Measurements from ENCODE around the gene ARHGAP32. TPM values are rescaled to one million over a fixed set of nuclear protein-coding genes. Genes with fewer than 3 reads are reported as not detected.
A peak's percentile ranks its signal among the peaks of the same experiment; 100 is the strongest.

Gene ARHGAP32
- total and polyA plus RNA-seq, 11 donors = 2.1 to 9.5 (median 4.8) TPM

DNA sequence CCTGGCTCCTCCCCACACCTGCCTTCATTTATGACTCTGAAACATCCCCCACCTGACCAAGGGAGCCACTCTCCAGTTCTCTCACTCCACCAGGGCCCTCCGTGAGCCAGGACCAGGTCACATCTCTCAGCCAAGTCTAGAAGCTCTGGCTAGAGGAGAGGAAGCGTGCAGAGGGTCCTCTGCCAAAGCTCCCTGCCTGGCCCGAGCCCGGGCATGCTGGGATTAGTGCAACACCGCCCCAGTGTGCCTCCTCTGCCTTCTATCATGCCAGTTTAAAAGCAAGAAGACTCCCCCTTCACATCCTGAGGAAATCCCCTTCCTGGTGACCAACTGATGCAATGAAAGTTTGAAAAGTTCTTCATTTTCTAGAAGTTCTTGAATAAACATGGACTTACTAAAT, 272.9 kb downstream of the ARHGAP32 start:
- DNase-seq (no peak), ATAC-seq (no peak)
- intact Hi-C loops (cut with DNase I) = loop anchor here in 1 of 10 donors (5.0 kb wide), 1 partner anchor 38 kb away; no protein-coding TSS in a partner anchor
- H3K36me3 ChIP-seq = no peaks in the 10 kb centered on the region
- 67 to 80% (median 74%) methylated on average over 5 of the region's 5 CpGs for WGBS, 4 donors
- no peak overlapping the region for H3K27ac ChIP-seq
- no peaks in the 10 kb centered on the region for H3K9me3 ChIP-seq
- no peak overlapping the region for H3K4me3 ChIP-seq
- TF ChIP-seq CTCF (IDR thresholded peaks at IDR 0.05) = no peak
- TF ChIP-seq POLR2A (IDR thresholded peaks at IDR 0.05) = no peak
- no peaks in the 10 kb centered on the region for H3K27me3 ChIP-seq
- peaks cover 0 to 11% (median 0%) of the 10 kb centered on the region in 12 donors for H3K4me1 ChIP-seq

DNA sequence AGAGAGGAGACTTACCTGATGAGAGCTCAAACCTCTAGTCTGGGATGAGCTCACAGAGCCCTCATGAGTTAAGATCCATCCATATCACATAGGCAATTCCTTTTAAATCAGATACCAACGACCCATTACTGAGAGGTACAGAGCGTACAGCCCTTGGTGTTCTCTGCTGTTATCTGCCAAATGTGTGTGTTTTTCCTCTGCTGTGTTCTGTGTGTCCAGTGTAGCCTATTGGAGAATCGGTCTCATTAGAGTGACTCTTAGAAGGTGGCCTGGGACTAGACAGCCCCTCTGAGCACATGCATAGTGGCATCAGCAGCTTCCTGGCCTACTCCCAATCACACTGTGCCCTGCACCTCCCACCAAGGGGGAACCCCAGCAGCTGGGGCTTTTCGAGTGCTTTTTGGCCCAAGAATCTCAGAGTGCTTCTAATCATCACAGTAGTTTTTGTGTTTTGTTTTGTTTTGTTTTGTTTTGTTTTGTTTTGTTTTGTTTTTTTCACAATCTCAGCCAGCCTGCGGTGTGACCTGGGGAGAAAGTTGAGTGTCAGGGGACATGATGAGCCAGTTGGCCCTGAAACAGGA, 274.9 kb downstream of the ARHGAP32 start:
- Histone ChIP-seq H3K4me3 (no peak overlapping the region), H3K9me3 (no peaks in the 10 kb centered on the region), H3K27ac (no peak overlapping the region), H3K27me3 (no peaks in the 10 kb centered on the region), H3K4me1 (peaks cover 0 to 11% (median 0%) of the 10 kb centered on the region in 12 donors), H3K36me3 (no peaks in the 10 kb centered on the region)
- intact Hi-C loops (cut with DNase I) = loop anchor here in 1 of 10 donors (5.0 kb wide), 1 partner anchor 40 kb away; no protein-coding TSS in a partner anchor
- 47 to 61% (median 59%) methylated on average over 4 to 5 of the region's 5 CpGs for WGBS, 4 donors
- no peak for TF ChIP-seq CTCF (IDR thresholded peaks at IDR 0.05)
- no peak for TF ChIP-seq POLR2A (IDR thresholded peaks at IDR 0.05)
- DNase-seq (no peak), ATAC-seq (peak in 1 of 4 donors; percentile 65)

GRCh38 chr11:128916681-128917080, 275.4 kb downstream of the ARHGAP32 start:
- DNase-seq (no peak), ATAC-seq (no peak)
- no peak overlapping the region for H3K27ac ChIP-seq
- intact Hi-C loops (cut with DNase I) = loop anchor here in 1 of 10 donors (5.0 kb wide), 1 partner anchor 41 kb away; no protein-coding TSS in a partner anchor
- H3K4me1 ChIP-seq = peaks cover 0 to 11% (median 0%) of the 10 kb centered on the region in 12 donors
- TF ChIP-seq POLR2A (IDR thresholded peaks at IDR 0.05) (no peak), CTCF (IDR thresholded peaks at IDR 0.05) (no peak)
- no peaks in the 10 kb centered on the region for H3K27me3 ChIP-seq
- H3K4me3 ChIP-seq = no peak overlapping the region
- no peaks in the 10 kb centered on the region for H3K36me3 ChIP-seq
- WGBS, 4 donors = 83 to 92% (median 89%) methylated on average over 2 of the region's 2 CpGs
- no peaks in the 10 kb centered on the region for H3K9me3 ChIP-seq

DNA sequence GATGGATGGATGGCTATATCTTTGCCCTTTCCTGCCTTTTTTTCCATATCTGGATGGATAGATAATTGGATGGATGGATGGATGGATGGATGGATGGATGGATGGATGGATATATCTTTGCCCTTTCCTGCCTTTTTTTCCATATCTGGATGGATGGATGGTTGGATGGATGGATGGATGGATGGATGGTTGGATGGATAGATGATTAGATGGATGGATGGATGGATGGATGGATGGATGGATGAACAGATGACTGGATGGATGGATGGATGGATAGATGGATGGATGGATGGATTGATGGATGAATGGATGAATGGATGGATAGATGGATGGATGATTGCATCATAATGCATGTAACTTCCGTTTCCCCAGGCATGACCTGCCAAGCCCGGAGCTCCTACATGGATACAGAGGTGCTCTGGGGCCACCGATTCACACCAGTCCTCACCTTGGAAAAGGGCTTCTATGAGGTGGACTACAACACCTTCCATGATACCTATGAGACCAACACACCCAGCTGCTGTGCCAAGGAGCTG, 276.0 kb downstream of the ARHGAP32 start:
- Histone ChIP-seq H3K9me3 (no peaks in the 10 kb centered on the region), H3K27me3 (no peaks in the 10 kb centered on the region), H3K36me3 (no peaks in the 10 kb centered on the region), H3K4me1 (peaks cover 0 to 11% (median 0%) of the 10 kb centered on the region in 12 donors), H3K4me3 (no peak overlapping the region), H3K27ac (no peak overlapping the region)
- WGBS, 4 donors = 67 to 78% (median 67%) methylated on average over 3 of the region's 3 CpGs
- no peak for TF ChIP-seq POLR2A (IDR thresholded peaks at IDR 0.05)
- TF ChIP-seq CTCF (IDR thresholded peaks at IDR 0.05) = no peak
- DNase-seq (no peak), ATAC-seq (no peak)
- intact Hi-C loops (cut with DNase I) = loop anchor here in 1 of 10 donors (5.0 kb wide), 1 partner anchor 41 kb away; no protein-coding TSS in a partner anchor

All from heart left ventricle (tissue), 16 donors.